GM12892 (cell line): ENCODE measurements around the gene MRPS35. TPM values are rescaled to one million over a fixed set of nuclear protein-coding genes. Genes with fewer than 3 reads are reported as not detected.

Experiments
- DNase-seq: peaks from one replicate; pipeline ENCODE4 v3.0.0; 2011; ENCODE audit not compliant: insufficient read length
- FAIRE-seq: peaks from 2 replicates; lab custom pipeline; 2011; peaks lifted over from hg19 to GRCh38; lab: Jason Lieb, UNC
- POLR2A ChIP-seq: IDR thresholded peaks from 2 replicates; pipeline ENCODE4 v1.6.1; 2011; ENCODE audit warnings: low read depth, low read length, control low read depth
- POLR2AphosphoS5 ChIP-seq: IDR thresholded peaks from 2 replicates; pipeline ENCODE4 v1.6.1; 2011; ENCODE audit warnings: low read depth, low read length, control low read depth
- TAF1 ChIP-seq: IDR thresholded peaks from 2 replicates; pipeline ENCODE4 v1.6.1; 2011; ENCODE audit warnings: low read depth, mild to moderate bottlenecking, control low read depth, low read length, borderline replicate concordance
- polyA plus RNA-seq: library from polyadenylated mRNA; unstranded; fragments of >200 nt; gene quantifications from one replicate; pipeline ENCODE4 v1.2.1, GENCODE V29; 2012; ENCODE audit warnings: missing spikeins, inconsistent platforms; ENCODE audit not compliant: missing spikeins

MRPS35 gene
- 58.3 TPM for polyA plus RNA-seq

- DNase-seq, result peak; percentile 62
- peak; percentile 92 for TF ChIP-seq TAF1
- TF ChIP-seq POLR2AphosphoS5, result peak; percentile 89
- TF ChIP-seq POLR2A, result peak; percentile 97
- peak; percentile 92 for FAIRE-seq
These were observed at the start of gene MRPS35 for GRCh38 chr12:27710592-27711316. TSS of gene MRPS35 (plus strand) at chr12:27710832. CDS start at chr12:27710844, 12 bp downstream.

GRCh38 chr12:27665704-27666103 is 44.9 kb upstream of the MRPS35 start:
- DNase-seq (no peak), FAIRE-seq (no peak)
- no peak for TF ChIP-seq POLR2AphosphoS5
- TF ChIP-seq POLR2A, result no peak
- no peak for TF ChIP-seq TAF1

GRCh38 chr12:27666510-27666909 is 44.1 kb upstream of the MRPS35 start:
- DNase-seq, result no peak
- FAIRE-seq, result no peak
- TF ChIP-seq TAF1 (no peak), POLR2A (no peak), POLR2AphosphoS5 (no peak)

GRCh38 chr12:27667540-27667939 is 43.1 kb upstream of the MRPS35 start:
- no peak for DNase-seq
- no peak for TF ChIP-seq POLR2AphosphoS5
- TF ChIP-seq TAF1, result no peak
- TF ChIP-seq POLR2A, result no peak
- no peak for FAIRE-seq

GRCh38 chr12:27672051-27672450 is 38.6 kb upstream of the MRPS35 start:
- DNase-seq (no peak), FAIRE-seq (no peak)
- no peak for TF ChIP-seq POLR2AphosphoS5
- TF ChIP-seq POLR2A, result no peak
- no peak for TF ChIP-seq TAF1

GRCh38 chr12:27672643-27673042 is 38.0 kb upstream of the MRPS35 start:
- TF ChIP-seq POLR2A (no peak), TAF1 (no peak), POLR2AphosphoS5 (no peak)
- DNase-seq (no peak), FAIRE-seq (no peak)

- FAIRE-seq (no peak), DNase-seq (no peak)
- TF ChIP-seq POLR2AphosphoS5 (no peak), POLR2A (no peak), TAF1 (no peak)
These were observed 37.4 kb upstream of the MRPS35 start for GRCh38 chr12:27673101-27673718.

- FAIRE-seq (peak; percentile 5), DNase-seq (no peak)
- TF ChIP-seq POLR2A (no peak), TAF1 (no peak), POLR2AphosphoS5 (no peak)
These were observed 35.6 kb upstream of the MRPS35 start for GRCh38 chr12:27674989-27675388.

GRCh38 chr12:27680619-27681018 is 30.0 kb upstream of the MRPS35 start:
- FAIRE-seq, result no peak
- no peak for DNase-seq
- TF ChIP-seq POLR2A, result no peak
- TF ChIP-seq POLR2AphosphoS5, result no peak
- TF ChIP-seq TAF1, result no peak

- DNase-seq, result no peak
- TF ChIP-seq TAF1 (no peak), POLR2AphosphoS5 (no peak), POLR2A (no peak)
- FAIRE-seq, result no peak
These were observed 28.1 kb upstream of the MRPS35 start for GRCh38 chr12:27682534-27682933.

GRCh38 chr12:27685274-27685673 is 25.4 kb upstream of the MRPS35 start:
- DNase-seq (no peak), FAIRE-seq (no peak)
- TF ChIP-seq POLR2A, result no peak
- no peak for TF ChIP-seq POLR2AphosphoS5
- TF ChIP-seq TAF1, result no peak
